ENCODE results near the gene JMJD6.
"Not testable (repeated sequence)": the region's sequence is repeated elsewhere in the genome, so short reads cannot be mapped to it uniquely, and the experiment has no call there.

DNA sequence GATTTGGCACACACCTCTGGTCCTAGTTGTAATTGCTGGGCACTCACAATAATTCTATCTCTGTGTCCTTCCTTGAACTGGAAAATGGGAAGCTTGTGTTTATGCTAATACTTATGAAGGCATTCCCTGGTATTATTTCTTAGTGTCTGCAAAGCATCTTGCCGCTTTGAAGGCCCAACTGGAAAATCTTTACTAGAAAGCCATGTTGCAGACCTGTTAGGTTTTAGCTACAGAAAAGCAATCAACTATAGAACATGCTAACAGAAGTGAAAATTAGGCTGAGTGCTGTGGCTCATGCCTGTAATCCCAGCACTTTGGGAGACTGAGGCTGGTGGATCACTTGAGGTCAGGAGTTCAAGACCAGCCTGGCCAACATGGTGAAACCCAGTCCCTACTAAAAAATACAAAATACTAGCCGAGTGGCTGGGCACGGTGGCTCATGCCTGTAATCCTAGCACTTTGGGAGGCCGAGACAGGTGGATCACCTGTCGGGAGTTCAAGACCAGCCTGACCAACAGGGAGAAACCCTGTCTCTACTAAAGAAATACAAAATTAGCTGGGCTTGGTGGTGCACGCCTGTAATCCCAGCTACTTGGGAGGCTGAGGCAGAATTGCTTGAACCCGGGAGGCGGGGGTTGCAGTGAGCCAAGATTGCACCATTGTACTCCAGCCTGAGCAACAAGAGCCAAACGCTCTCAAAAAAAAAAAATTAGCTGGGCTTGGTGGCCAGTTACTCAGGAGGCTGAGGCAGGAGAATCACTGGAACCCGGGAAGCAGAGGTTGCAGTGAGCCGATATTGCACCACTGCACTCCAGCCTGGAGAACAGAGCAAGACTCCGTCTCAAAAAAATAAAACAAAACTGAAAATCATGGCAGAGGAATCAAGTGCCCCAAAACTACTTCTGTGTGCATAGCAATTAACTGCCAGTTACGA is 5.7 kb upstream of the JMJD6 start:
- not testable (repeated sequence) for TF ChIP-seq POLR2A, POLR2AphosphoS5 (IDR thresholded peaks at IDR 0.05)
- TF ChIP-seq, protein P1, sequence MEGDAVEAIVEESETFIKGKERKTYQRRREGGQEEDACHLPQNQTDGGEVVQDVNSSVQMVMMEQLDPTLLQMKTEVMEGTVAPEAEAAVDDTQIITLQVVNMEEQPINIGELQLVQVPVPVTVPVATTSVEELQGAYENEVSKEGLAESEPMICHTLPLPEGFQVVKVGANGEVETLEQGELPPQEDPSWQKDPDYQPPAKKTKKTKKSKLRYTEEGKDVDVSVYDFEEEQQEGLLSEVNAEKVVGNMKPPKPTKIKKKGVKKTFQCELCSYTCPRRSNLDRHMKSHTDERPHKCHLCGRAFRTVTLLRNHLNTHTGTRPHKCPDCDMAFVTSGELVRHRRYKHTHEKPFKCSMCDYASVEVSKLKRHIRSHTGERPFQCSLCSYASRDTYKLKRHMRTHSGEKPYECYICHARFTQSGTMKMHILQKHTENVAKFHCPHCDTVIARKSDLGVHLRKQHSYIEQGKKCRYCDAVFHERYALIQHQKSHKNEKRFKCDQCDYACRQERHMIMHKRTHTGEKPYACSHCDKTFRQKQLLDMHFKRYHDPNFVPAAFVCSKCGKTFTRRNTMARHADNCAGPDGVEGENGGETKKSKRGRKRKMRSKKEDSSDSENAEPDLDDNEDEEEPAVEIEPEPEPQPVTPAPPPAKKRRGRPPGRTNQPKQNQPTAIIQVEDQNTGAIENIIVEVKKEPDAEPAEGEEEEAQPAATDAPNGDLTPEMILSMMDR (IDR thresholded peaks at IDR 0.05 in 8 of 11, conservative IDR thresholded peaks at IDR 0.05 in 3 of 11), result not testable (repeated sequence)
